GM21526 (cell line): ENCODE data around the gene LCOR.
"Not testable (repeated sequence)": the region's sequence is repeated elsewhere in the genome, so short reads cannot be mapped to it uniquely, and the experiment has no call there.

ENCODE experiments used
- ATAC-seq: cut with Tn5 transposase; IDR thresholded peaks from one replicate; pipeline ENCODE4 v1.9.1; 2021; ENCODE audit warnings: moderate library complexity; ENCODE audit not compliant: unreplicated experiment, low FRiP score

LCOR gene

DNA sequence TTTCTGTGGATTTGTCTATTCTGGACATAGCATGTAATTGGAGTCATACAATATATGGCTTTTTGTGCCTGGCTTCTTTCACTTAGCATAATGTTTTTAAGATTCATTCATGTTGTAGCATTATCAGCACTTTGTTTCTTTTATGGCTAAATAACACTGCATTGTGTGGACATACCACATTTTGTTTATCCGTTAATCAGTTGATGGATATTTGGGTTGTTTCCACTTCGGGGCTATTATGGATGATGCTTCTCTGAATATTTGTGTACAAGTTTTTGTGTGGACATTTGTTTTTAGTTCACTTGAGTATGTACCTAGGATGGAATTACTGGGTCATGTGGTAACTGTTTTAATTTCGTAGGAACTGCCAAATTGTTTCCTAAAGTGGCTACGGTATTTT, 6.4 kb downstream of the LCOR start:
- no peak for ATAC-seq

DNA sequence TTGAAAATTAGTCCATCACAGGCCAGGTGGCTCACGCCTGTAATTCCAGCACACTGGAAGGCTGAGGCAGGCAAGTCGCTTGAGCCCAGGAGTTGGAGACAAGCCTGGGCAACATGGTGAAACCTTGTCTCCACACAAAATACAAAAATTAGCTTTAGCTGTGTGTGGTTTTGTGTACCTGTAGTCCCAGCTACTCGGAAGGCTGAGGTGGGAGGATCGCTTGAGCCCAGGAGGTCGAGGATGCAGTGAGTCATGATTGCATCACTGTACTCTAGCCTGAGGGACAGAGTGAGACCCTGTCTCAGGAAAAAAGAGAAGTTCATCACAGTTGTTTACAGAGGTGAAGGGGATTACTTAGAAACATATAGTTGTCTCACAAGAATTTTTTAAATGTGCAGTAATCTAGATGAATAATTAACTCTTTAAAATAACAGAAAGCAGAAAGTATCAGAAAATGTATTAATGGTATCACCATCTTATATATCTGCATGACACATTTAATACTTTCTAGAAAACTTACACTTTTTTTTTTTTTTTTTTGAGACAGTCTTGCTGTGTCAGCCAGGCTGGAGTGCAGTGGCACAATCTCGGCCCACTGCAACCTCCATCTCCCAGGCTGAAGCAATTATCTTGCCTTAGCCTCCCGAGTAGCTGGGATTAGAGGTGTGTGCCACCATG, 8.9 kb downstream of the LCOR start:
- ATAC-seq, result no peak

GRCh38 chr10:96842896-96843723, 11.0 kb downstream of the LCOR start:
- no peak for ATAC-seq

- ATAC-seq, result no peak
Observed at GRCh38 chr10:96843823-96844222, 11.7 kb downstream of the LCOR start.

- ATAC-seq, result no peak
Observed at GRCh38 chr10:96846395-96846794, 14.3 kb downstream of the LCOR start.

DNA sequence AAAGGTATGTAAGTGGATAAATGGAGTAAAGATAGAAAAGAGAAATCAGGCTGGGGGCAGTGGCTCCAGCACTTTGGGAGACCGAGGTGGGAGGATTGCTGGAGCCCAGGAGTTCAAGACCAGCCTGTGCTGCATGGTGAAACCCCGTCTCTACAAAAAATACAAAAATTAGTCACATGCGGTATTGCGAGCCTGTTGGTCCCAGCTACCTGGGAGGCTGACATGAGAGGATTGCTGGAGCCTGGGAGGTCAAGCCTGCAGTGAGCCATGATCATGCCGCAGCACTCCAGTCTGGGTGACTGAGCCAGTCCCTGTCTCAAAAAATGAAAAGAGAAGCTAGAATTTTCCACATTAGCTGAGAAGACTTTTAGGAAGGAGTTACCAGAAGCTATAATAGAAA, 14.8 kb downstream of the LCOR start:
- no peak for ATAC-seq

DNA sequence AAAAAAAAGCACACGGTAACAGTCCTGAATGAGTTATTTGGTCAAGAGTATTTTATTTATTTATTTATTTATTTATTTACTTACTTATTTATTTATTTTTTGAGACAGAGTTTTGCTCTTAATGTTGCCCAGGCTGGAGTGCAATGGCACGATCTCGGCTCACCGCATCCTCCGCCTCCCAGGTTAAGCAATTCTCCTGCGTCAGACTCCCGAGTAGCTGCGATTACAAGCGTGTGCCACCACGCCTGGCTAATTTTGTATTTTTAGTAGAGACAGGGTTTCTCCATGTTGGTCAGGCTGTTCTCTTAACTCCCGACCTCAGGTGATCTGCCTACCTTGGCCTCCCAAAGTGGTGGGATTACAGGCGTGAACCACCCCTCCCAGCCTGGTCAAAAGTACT, 15.3 kb downstream of the LCOR start:
- not testable (repeated sequence) for ATAC-seq

GRCh38 chr10:96850113-96850512, 18.0 kb downstream of the LCOR start:
- no peak for ATAC-seq

- ATAC-seq, result no peak
Observed at GRCh38 chr10:96850825-96851224, 18.7 kb downstream of the LCOR start.

- ATAC-seq, result no peak
Observed at GRCh38 chr10:96851281-96851680, 19.2 kb downstream of the LCOR start.

- ATAC-seq, result no peak
Observed at GRCh38 chr10:96856317-96856716, 24.2 kb downstream of the LCOR start.

- ATAC-seq, result no peak
Observed at GRCh38 chr10:96857301-96858012, 25.4 kb downstream of the LCOR start.

DNA sequence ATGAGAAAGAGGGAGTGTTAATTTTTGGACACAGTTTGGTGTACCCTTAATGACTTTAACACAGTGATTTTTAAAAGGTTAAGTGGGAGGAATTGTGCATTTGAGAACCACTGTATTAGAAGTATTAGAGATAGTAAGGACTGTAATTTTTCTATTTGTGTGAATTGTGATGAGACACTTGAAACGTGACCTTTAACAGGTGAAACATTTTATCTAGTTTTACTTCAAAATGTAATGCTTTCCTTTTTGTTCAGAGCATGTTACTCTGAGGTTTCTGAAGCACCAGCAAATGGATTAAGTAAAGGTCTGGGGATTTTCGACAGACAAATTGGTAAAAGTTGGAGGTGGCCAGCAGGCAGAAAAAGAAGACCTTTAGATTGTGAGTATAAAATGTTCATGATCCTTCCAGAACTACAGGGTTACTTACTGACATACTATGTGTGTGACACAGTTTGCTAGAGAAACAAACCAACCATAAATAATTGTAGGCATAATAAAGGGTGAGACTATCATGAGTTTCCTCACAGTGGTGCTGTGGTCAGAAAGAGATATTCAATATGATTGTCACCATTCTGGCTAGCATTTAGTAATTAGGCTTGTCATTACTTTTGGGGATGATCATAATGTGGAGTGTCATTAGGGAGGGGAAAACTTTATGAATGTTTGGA, 26.1 kb downstream of the LCOR start:
- ATAC-seq, result no peak

DNA sequence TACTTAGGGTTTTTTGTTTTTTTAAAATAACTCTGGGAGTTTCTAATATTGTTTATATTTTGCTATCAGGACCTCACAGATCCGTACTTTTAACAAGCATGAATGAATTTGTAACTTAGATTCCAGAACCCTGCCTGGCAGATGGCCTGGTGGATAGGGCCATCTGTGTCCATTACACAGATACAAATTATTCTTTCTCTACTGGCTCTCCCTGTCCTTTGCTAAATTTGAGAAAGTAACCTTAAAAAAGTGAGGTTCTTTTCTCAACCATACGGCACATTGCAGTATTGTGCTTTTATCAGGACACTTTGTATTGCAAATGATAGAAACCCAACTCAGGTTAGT, 26.6 kb downstream of the LCOR start:
- ATAC-seq, result no peak

DNA sequence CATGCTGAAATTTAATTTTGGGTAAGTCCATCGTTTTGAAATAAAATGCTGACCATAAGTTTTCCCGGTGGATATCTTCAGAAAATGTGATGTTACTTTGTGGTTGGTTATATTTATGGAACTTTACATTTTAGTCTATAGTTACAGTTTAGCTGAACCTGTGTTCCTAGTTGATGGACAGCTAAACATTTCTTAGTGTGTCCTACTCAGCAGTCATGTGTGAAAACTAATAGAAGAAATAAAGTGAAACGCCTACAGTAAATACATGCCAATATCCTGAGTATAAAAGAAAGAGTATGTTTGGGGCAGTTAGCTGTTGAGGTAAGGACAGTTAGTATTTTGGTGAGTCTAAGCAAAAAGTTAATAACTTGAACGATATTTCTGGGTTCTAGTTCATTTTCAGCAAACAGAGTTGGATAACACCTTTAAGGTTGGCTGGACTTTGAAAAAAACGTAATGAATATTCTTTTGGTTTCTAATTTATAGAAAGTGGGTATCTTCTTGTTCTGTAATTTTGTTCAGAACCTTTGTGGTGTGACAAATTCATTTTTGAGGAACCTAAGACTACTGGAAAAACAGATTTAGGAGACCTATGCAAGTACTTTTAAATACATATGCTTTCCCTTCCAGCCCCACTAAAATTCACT, 28.7 kb downstream of the LCOR start:
- ATAC-seq, result no peak

DNA sequence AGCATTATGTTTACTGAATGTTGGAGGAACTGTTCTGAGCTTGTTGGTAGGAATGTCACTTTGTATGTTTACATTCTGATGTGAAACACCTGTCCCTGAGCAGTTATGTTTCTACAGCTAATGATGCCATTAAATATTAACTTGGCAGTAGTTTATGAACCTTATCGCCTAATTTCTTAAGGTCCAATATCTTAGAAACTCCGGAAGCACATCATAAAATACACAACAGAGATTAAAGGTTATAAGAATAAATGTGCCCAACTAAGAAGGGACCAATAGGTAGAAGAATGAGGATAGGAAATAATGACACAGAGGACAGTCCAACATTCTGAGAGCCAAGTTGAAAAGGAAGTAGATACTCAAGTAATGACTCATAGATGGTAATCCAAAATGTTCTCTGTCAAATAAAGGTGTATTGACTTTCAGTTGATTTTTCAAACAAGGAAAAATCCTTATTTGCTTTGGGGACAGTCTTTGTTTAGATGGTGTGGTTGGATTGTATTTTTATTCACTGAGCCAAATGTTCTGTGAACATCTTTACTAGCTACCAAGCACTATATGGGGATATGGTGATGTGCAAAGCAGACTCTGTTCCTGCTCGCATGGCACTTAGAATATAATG, 31.9 kb downstream of the LCOR start:
- ATAC-seq, result no peak

DNA sequence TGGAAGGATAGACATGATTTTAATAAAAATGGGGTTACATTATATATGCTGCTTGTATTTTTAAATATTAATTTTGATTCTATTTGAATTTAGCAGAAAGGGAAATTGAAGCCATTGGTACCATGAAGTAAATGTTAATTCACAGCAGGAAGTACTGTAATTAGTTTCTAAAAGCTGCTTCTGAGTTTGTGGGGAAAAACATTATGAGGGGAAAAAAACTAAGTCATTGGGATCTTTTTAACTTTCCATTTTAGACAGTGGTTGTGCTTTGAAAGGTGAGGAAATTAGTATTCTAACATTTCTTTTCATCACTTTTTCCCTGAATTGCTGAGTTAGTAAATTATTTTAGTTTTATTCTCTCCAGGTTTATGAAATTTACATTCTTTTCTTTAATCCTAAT, 41.0 kb downstream of the LCOR start:
- no peak for ATAC-seq

DNA sequence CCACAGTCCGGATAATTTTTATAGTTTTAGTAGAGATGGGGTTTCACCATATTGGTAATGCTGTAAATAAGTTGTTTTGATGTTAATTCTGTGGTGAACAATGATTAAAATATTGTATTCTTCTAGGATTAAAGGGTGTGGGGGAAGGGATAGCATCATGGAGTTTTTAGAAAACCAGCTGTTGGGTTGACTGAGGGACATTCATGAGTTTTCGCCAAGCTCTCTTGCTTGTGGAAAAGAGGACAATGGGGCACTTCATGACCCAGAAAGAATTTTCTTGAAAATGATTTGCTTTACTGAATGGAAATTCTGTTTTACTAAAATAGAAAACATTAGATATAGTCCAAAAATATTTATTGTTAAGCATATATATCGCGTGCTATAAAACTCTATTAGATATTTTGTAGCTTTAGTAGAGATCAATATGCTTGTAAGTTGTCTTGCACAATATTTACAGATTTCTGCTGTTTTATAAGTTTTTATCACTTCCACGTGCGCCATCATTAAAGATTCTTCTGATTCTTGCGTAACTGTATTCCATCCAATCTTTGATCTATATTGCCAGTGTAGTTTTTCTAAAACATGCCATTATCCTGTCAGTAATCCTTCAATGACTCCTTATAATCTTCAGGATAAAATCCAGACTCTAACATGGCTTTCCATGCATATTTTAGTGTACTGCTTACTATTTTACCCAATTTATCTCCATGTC, 41.8 kb downstream of the LCOR start:
- ATAC-seq, result no peak

DNA sequence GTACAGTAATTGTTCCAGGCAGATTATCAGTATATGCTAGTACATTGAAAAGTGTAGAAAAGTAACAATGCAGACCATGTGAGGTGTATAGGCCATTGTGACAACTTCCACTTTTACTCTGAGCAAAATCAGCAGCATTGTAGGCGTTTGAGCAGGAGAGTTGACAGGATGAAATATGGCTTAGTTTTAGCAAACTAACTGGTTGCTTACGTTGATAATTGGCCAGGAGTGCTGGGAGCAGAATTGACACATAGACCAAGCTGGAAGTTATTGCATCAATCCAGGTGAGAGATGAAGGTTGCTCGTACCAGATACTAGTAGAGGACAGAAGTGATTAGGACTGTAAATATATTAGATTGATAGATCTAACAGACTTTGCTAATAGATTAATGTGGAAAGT, 46.0 kb downstream of the LCOR start:
- ATAC-seq, result no peak

DNA sequence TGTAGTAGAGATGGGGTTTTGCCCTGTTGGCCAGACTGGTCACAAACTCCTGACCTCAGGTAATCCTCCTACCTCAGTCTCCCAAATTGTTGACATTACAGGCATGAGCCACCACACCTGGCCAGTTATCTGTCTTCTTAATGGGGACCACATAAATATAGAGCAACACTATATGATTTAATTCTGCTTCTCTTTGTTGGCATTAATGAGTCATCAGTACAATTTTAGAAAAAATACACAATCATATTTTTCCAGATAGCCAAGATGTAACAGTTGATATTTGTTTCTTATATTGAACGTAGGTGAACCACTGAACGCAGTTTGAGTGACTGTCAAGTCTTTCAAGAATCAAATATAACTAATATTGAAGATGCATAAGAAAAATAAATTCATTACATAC, 48.5 kb downstream of the LCOR start:
- ATAC-seq, result no peak
